ENCODE measurements around the gene GRIN3A.

DNA sequence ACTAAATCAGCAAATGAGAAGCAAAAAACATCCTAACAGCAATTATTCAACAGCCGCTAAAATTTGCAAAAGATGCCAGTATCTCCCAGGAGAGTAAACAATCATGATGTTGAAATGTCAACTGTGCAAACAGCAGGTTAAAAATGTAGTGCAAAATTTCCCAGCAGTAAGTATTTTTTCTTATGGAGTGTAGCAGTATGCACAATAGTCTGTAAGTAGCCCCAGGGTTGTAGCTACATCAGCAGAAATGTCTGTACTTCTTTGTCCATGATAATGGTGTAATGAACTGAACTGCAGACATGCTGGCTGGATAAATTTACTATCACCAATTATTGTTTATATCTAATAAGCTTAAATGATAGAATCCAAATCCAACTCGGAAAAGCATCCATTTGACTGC, 31.4 kb downstream of the GRIN3A start:
- TF ChIP-seq, protein P1, sequence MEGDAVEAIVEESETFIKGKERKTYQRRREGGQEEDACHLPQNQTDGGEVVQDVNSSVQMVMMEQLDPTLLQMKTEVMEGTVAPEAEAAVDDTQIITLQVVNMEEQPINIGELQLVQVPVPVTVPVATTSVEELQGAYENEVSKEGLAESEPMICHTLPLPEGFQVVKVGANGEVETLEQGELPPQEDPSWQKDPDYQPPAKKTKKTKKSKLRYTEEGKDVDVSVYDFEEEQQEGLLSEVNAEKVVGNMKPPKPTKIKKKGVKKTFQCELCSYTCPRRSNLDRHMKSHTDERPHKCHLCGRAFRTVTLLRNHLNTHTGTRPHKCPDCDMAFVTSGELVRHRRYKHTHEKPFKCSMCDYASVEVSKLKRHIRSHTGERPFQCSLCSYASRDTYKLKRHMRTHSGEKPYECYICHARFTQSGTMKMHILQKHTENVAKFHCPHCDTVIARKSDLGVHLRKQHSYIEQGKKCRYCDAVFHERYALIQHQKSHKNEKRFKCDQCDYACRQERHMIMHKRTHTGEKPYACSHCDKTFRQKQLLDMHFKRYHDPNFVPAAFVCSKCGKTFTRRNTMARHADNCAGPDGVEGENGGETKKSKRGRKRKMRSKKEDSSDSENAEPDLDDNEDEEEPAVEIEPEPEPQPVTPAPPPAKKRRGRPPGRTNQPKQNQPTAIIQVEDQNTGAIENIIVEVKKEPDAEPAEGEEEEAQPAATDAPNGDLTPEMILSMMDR (IDR thresholded peaks at IDR 0.05): no peak
- TF ChIP-seq POLR2A (IDR thresholded peaks at IDR 0.05): no peak

Measured in esophagus squamous epithelium (tissue), 4 donors.